ENCODE measurements around the gene C16orf96. TPM values are rescaled to one million over a fixed set of nuclear protein-coding genes. Genes with fewer than 3 reads are reported as not detected.

C16orf96 gene
- total RNA-seq, 2 experiments from 2014 or later: 0.09 to 0.18 TPM

DNA sequence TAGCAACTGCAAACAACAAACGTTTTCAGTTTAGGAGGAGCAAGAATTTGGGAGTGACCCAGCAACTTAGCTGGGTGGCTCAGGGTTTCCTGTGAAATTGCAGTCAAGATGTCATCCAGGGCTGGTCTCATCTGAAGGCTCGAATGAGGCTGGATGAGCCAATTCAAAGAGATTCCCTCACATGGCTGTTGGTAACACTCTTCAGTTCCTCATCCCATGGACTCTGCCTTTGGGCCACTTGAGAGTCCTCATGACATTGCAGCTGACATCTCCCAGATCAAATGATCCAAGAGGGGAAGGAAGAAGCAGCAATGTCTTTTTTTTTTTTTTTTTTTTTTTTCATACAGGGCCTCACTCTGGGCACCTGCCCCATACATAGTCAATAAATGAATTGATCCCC, 32.2 kb downstream of the C16orf96 start:
- intact Hi-C loops (cut with DNase I, micrococcal nuclease): loop anchor here in 1 of 2 experiments (10.0 kb wide), 1 partner anchor 234 kb away; the partner anchor contains the start of gene PAM16
- H3K27ac Mint-ChIP-seq: no peak overlapping the region
- H3K36me3 Mint-ChIP-seq (ENCODE audit: low read depth): no peaks in the 10 kb centered on the region
- DNase-seq (no peak), ATAC-seq (no peak)
- no peaks in the 10 kb centered on the region for H3K9me3 Mint-ChIP-seq (ENCODE audit: low read depth)
- CTCF ChIA-PET: interaction anchor here (0.7 to 4.6 kb wide), 2 partner anchors 40 to 82 kb away, joined by 3 to 44 read pairs; no protein-coding TSS in a partner anchor
- POLR2A ChIA-PET: no interaction called here
- peaks cover 3% of the 10 kb centered on the region for H3K4me1 Mint-ChIP-seq
- H3K4me3 Mint-ChIP-seq: no peak overlapping the region
- peaks cover 3% of the 10 kb centered on the region for H3K27me3 Mint-ChIP-seq

DNA sequence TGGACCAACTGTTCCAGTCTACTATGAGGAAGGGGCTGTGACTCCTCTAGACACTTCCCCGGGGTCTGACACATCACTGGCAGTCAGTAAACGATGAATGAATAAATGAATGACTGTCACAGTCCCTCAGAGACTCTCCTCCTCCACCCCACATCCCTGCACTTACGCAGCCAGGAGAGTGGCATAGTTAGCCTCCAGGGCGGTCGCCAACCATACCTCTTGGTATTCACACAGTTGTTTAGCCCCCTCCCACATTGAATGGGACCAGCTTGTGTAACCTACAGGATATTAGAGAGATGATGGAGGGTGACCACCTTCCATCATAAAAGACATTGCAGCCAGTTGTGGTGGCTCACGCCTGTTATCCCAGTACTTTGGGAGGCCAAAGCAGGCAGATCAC, 32.8 kb downstream of the C16orf96 start:
- Mint-ChIP-seq H3K27me3 (peaks cover 3% of the 10 kb centered on the region), H3K4me1 (peaks cover 3% of the 10 kb centered on the region), H3K36me3 (ENCODE audit: low read depth) (no peaks in the 10 kb centered on the region), H3K9me3 (ENCODE audit: low read depth) (no peaks in the 10 kb centered on the region), H3K27ac (no peak overlapping the region), H3K4me3 (no peak overlapping the region)
- ChIA-PET CTCF (interaction anchor here (0.7 kb wide), 1 partner anchor 330 kb away, joined by 5 read pairs; no protein-coding TSS in a partner anchor), POLR2A (no interaction called here)
- DNase-seq (no peak), ATAC-seq (no peak)
- intact Hi-C loops (cut with DNase I, micrococcal nuclease): loop anchor here in 1 of 2 experiments (10.0 kb wide), 1 partner anchor 234 kb away; the partner anchor contains the start of gene PAM16

DNA sequence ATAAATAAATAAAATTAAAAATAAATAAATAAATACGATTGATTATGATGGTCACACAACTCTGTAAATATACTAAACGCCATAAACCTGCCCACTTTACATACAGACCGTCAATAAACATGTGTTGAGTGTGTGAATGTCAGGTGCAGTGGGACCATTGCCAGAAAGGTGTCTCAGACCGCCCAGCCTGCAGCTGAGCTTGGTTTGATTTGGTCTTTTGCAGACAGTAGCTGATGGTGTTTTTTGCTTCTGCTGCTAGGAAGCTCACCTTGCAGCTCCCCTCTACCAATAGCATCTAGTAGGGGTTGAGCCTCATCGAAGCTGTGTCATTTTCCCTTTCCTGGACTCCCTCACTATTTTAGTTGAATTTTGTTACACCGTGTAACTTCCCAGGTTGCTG, 35.1 kb downstream of the C16orf96 start:
- CTCF ChIA-PET: interaction anchor here (0.6 to 1.1 kb wide), 2 partner anchors 33 to 85 kb away, joined by 3 read pairs; no protein-coding TSS in a partner anchor
- ATAC-seq (no peak), DNase-seq (no peak)
- no peaks in the 10 kb centered on the region for H3K4me1 Mint-ChIP-seq
- H3K27me3 Mint-ChIP-seq: no peaks in the 10 kb centered on the region
- no peak overlapping the region for H3K27ac Mint-ChIP-seq
- intact Hi-C loops (cut with DNase I, micrococcal nuclease): no loop called here
- H3K9me3 Mint-ChIP-seq (ENCODE audit: low read depth): no peaks in the 10 kb centered on the region
- POLR2A ChIA-PET: no interaction called here
- no peaks in the 10 kb centered on the region for H3K36me3 Mint-ChIP-seq (ENCODE audit: low read depth)
- no peak overlapping the region for H3K4me3 Mint-ChIP-seq

DNA sequence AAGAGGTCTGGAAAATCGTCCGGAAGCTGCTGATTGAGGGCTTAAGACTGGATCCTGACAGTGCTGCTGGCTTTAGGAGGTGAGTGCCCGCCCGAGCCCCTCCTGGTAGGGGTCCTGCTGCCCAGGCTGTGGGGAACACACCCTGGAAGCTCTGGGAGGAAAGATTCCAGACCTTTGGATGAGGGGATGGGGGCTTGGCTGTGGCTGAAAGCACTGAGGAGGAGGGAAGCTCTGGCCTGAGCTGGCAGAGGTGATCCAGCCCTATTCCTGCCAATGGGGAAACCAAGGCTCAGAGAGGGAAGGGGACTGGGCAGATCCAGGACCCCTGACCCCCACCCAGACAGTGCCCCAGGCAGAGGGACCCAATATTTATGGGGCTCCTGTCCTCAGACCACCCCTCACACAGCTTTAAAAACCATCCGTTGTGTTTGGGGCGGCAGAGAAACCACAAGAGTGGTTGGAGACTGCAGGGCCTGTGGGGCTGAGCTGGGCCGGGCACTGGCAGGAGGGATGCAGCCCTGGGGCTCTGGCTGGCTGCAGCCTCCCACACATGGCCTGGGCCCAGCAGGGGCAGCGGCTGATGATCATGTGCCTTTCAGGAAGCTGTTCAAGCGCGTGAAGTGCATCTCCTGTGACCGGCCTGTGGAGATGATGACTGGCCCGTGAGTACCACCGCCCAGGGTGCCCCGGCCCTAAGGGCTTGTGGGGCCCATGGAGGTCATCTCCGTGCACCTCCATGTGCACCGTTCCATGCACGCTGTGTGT, 35.7 kb downstream of the C16orf96 start:
- Mint-ChIP-seq H3K4me1 (no peaks in the 10 kb centered on the region), H3K9me3 (ENCODE audit: low read depth) (no peaks in the 10 kb centered on the region), H3K4me3 (no peak overlapping the region), H3K36me3 (ENCODE audit: low read depth) (no peaks in the 10 kb centered on the region), H3K27me3 (no peaks in the 10 kb centered on the region), H3K27ac (no peak overlapping the region)
- no peak for ATAC-seq
- POLR2A ChIA-PET: no interaction called here
- CTCF ChIA-PET: no interaction called here
- no peak for DNase-seq
- intact Hi-C loops (cut with DNase I, micrococcal nuclease): no loop called here

DNA sequence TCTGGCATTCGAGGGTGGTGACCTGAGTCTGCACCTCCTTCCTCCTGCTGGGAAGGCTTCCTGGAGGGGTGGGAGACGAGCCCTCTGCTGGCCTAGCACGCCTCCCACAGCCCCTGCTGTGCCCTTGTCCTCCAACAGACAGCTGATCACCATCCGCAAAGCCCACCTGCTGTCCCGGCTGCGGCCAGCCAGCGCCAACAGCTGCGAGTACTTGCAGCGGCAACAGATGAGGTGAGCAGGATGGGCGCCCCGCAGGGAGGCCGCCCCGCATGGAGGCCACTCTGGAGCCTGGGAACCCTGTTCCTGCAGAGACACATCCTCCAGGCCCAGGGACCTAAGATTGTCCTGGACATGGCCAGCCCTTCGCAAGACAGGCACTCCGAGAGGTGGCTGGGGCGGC, 36.9 kb downstream of the C16orf96 start:
- no peak overlapping the region for H3K27ac Mint-ChIP-seq
- no peak for ATAC-seq
- DNase-seq: no peak
- intact Hi-C loops (cut with DNase I, micrococcal nuclease): no loop called here
- H3K4me1 Mint-ChIP-seq: no peaks in the 10 kb centered on the region
- ChIA-PET POLR2A (no interaction called here), CTCF (no interaction called here)
- no peaks in the 10 kb centered on the region for H3K9me3 Mint-ChIP-seq (ENCODE audit: low read depth)
- no peak overlapping the region for H3K4me3 Mint-ChIP-seq
- no peaks in the 10 kb centered on the region for H3K36me3 Mint-ChIP-seq (ENCODE audit: low read depth)
- no peaks in the 10 kb centered on the region for H3K27me3 Mint-ChIP-seq

DNA sequence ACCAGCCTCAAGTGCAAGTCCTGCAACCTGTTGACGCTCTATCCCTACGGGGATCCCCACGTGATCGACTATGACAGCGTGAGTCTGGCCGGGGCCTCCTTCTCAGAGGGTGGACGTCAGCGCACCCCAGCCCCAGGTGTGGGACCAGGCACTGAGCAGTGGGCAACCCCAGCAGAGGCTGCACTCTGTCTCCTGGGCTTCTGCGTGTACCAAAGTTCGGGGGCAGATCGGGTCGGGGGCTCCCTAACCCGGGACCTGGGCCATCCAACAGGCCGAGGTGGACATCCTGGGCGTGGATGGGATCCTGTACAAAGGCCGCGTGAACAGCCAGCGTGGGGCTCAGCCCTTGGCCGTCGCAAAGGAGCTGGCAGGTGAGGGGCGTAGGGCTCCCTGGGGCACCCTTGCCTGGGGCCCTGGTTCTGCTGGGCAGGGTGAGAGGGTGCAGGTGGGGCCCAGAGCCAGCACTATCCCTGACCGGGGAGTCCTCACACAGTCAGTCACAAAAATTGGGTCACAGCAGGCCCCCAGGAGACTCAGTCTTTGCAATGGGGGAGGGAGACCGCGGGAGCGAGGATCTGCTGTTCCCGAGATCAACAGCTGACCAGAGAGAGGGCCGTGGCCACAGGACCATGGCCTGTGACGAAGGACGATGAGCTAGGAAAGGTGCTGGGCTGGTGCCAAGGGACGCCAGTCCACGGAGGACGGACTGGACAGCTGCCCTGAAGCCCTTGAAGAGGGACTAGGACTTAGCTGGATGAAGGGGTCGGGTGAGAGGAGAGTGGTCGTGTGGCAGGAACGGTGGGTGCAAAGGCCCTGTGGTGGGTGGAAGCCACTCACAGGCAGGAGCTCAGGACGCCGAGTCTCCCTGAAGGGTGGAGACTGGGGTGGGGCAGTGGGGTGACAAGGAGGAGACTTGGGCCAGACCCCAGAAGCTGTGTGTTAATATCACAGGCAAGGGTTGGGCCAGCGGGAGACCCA, 38.6 kb downstream of the C16orf96 start:
- no peaks in the 10 kb centered on the region for H3K9me3 Mint-ChIP-seq (ENCODE audit: low read depth)
- no peak for ATAC-seq
- H3K27me3 Mint-ChIP-seq: no peaks in the 10 kb centered on the region
- ChIA-PET POLR2A (interaction anchor here (0.6 kb wide), 2 partner anchors 23 to 98 kb away, joined by 3 read pairs; no protein-coding TSS in a partner anchor), CTCF (interaction anchor here (0.5 to 1.1 kb wide), 3 partner anchors 9 to 79 kb away, joined by 3 to 4 read pairs (median 3); partner anchors contain the start of gene MGRN1)
- H3K36me3 Mint-ChIP-seq (ENCODE audit: low read depth): no peaks in the 10 kb centered on the region
- intact Hi-C loops (cut with DNase I, micrococcal nuclease): no loop called here
- H3K27ac Mint-ChIP-seq: no peak overlapping the region
- no peak for DNase-seq
- H3K4me3 Mint-ChIP-seq: no peak overlapping the region
- no peaks in the 10 kb centered on the region for H3K4me1 Mint-ChIP-seq

DNA sequence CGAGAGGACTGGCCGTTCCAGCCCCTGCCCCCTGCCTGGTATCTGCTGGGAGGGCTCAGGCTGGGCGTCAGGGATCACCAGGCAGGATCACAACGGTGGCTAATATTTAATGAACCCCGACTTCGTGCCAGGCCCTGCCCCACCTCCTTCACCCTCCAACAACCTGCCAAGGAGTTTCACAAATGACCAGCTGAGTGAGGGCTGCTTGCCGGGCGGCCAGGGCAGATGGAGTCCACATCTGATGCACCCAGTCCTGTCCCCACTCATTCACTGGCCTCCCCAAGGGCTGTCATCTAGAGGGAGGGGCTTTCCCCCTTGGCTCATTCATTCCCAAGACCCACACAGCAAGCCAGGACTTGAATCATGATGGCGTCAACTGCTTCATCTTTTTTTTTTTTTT, 41.0 kb downstream of the C16orf96 start:
- POLR2A ChIA-PET: no interaction called here
- no peak for DNase-seq
- CTCF ChIA-PET: interaction anchor here (0.8 to 1.1 kb wide), 2 partner anchors 12 to 17 kb away, joined by 3 read pairs; no protein-coding TSS in a partner anchor
- no peak for ATAC-seq
- H3K36me3 Mint-ChIP-seq (ENCODE audit: low read depth): no peaks in the 10 kb centered on the region
- H3K9me3 Mint-ChIP-seq (ENCODE audit: low read depth): no peaks in the 10 kb centered on the region
- no peak overlapping the region for H3K27ac Mint-ChIP-seq
- intact Hi-C loops (cut with DNase I, micrococcal nuclease): no loop called here
- peaks cover 2% of the 10 kb centered on the region for H3K27me3 Mint-ChIP-seq
- H3K4me3 Mint-ChIP-seq: no peak overlapping the region
- H3K4me1 Mint-ChIP-seq: no peaks in the 10 kb centered on the region

DNA sequence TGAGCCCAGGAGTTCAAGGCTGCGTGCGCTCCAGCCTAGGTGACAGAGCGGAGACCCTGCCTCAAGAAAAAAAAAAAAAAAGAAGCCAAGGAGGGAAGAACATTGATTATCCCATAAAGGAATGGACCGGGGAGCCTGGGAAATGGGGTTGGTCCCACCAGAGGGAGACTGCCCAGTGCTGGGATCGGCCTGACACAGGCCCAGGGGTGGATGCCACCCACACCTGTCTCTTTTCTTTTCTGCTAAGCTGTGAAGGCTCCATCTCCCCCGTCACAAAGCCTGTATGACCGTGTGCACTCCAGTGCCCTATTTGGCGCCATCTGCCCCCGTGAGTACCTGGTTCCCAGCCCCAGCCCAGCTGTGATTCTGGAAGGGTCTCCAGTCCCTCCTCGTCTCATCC, 42.9 kb downstream of the C16orf96 start:
- Mint-ChIP-seq H3K36me3 (ENCODE audit: low read depth) (no peaks in the 10 kb centered on the region), H3K9me3 (ENCODE audit: low read depth) (no peaks in the 10 kb centered on the region), H3K4me1 (no peaks in the 10 kb centered on the region), H3K27me3 (peaks cover 2% of the 10 kb centered on the region), H3K4me3 (no peak overlapping the region), H3K27ac (no peak overlapping the region)
- intact Hi-C loops (cut with DNase I, micrococcal nuclease): no loop called here
- POLR2A ChIA-PET: no interaction called here
- DNase-seq (no peak), ATAC-seq (no peak)
- CTCF ChIA-PET: interaction anchor here (0.9 to 1.0 kb wide), 2 partner anchors 28 to 51 kb away, joined by 3 to 4 read pairs; no protein-coding TSS in a partner anchor

DNA sequence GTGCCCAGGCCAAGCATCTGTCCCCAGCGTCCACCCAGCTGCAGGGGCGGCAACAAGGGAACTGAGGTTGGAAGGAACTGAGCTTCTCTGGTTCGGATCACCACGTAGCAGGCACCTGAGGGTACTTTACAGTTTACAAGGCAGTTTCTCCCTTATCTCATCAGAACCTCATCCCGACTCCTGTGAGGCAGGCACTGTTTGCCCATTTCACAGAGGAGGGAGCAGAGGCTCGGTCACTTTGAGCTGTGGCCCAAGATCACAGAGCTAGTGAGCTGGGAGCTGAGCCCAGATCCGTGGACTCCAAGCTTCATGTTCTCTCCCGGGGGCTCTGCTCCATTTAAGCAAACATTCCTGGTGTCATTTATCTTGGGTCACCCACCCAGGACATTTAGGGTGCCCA, 43.4 kb downstream of the C16orf96 start:
- Mint-ChIP-seq H3K36me3 (ENCODE audit: low read depth) (no peaks in the 10 kb centered on the region), H3K4me1 (no peaks in the 10 kb centered on the region), H3K27ac (no peak overlapping the region), H3K4me3 (no peak overlapping the region), H3K9me3 (ENCODE audit: low read depth) (no peaks in the 10 kb centered on the region), H3K27me3 (peaks cover 2% of the 10 kb centered on the region)
- ATAC-seq (no peak), DNase-seq (no peak)
- CTCF ChIA-PET: interaction anchor here (0.6 to 1.1 kb wide), 4 partner anchors 12 to 50 kb away, joined by 3 to 4 read pairs (median 3); no protein-coding TSS in a partner anchor
- intact Hi-C loops (cut with DNase I, micrococcal nuclease): no loop called here
- POLR2A ChIA-PET: no interaction called here

DNA sequence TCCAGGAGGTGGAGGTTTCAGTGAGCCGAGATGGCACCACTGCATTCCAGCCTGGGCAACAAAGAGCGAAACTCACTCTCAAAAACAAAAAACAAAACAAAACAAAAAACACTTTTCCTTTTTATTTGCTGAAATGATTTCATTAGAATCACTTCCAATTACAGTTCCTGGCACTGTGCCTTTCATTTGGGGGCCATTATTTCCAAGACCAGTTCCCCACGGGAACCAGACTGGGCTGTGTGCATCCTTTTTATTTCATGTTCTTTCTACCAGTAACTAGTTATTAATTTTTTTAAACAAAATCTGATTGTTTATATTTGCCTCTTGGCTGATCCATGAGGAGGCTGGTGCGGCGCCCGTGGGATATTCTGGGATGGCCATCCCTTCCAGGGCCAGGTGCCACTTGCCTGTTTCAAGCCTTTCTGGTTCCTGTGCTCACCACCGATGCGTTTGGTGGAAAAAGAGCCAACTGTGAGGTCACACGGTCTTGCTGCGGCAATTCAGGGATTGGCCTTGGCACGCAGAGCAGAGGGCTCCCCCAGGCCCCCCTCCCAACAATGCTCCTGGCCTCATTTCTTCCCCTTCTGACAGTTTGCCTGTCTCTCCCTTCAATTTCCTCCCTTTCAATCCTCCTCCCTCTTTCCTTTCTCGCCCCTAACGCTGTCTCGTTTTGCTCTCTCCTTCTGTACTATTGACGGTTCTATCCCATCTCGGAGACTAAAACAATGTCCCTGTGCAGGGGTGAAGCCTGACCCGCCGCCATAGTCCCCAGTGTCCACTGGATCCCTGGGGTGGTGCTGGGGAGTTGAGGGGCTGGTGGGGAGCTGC, 45.1 kb downstream of the C16orf96 start:
- POLR2A ChIA-PET: no interaction called here
- Mint-ChIP-seq H3K27ac (no peak overlapping the region), H3K9me3 (ENCODE audit: low read depth) (no peaks in the 10 kb centered on the region), H3K36me3 (ENCODE audit: low read depth) (no peaks in the 10 kb centered on the region), H3K4me1 (no peaks in the 10 kb centered on the region), H3K27me3 (peaks cover 2% of the 10 kb centered on the region), H3K4me3 (no peak overlapping the region)
- ATAC-seq (no peak), DNase-seq (no peak)
- intact Hi-C loops (cut with DNase I, micrococcal nuclease): no loop called here
- CTCF ChIA-PET: no interaction called here

DNA sequence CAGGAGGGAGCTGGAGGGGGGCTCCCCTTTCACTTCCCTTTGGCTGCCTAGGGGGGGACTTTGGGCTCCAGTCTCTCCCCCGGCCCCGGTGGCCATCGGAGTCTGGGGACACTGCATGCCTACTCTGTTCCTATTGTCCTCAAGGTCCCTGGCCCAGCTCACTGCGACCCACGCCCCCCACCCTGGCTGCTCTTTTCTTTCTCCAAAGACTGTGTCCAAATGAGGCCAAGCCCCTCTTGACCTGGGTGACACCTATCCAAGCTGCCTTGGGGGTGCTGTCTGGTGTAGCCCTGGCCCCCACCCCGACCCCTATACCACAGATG, 45.7 kb downstream of the C16orf96 start:
- DNase-seq (no peak), ATAC-seq (no peak)
- H3K36me3 Mint-ChIP-seq (ENCODE audit: low read depth): no peaks in the 10 kb centered on the region
- H3K4me3 Mint-ChIP-seq: no peak overlapping the region
- H3K27me3 Mint-ChIP-seq: peaks cover 2% of the 10 kb centered on the region
- ChIA-PET POLR2A (no interaction called here), CTCF (no interaction called here)
- no peaks in the 10 kb centered on the region for H3K4me1 Mint-ChIP-seq
- intact Hi-C loops (cut with DNase I, micrococcal nuclease): no loop called here
- H3K9me3 Mint-ChIP-seq (ENCODE audit: low read depth): no peaks in the 10 kb centered on the region
- H3K27ac Mint-ChIP-seq: no peak overlapping the region

Measured in activated CD4-positive, alpha-beta T cell treated with anti-CD3 and anti-CD28 coated beads for 36 hours (primary cell).